Measurements from ENCODE around the gene LMAN2L. TPM values are rescaled to one million over a fixed set of nuclear protein-coding genes. Genes with fewer than 3 reads are reported as not detected.
A peak's percentile ranks its signal among the peaks of the same experiment; 100 is the strongest.
"Not testable (repeated sequence)": the region's sequence is repeated elsewhere in the genome, so short reads cannot be mapped to it uniquely, and the experiment has no call there.

LMAN2L gene
- total RNA-seq, 1 donor from 2014 or later: 41.5 TPM

DNA sequence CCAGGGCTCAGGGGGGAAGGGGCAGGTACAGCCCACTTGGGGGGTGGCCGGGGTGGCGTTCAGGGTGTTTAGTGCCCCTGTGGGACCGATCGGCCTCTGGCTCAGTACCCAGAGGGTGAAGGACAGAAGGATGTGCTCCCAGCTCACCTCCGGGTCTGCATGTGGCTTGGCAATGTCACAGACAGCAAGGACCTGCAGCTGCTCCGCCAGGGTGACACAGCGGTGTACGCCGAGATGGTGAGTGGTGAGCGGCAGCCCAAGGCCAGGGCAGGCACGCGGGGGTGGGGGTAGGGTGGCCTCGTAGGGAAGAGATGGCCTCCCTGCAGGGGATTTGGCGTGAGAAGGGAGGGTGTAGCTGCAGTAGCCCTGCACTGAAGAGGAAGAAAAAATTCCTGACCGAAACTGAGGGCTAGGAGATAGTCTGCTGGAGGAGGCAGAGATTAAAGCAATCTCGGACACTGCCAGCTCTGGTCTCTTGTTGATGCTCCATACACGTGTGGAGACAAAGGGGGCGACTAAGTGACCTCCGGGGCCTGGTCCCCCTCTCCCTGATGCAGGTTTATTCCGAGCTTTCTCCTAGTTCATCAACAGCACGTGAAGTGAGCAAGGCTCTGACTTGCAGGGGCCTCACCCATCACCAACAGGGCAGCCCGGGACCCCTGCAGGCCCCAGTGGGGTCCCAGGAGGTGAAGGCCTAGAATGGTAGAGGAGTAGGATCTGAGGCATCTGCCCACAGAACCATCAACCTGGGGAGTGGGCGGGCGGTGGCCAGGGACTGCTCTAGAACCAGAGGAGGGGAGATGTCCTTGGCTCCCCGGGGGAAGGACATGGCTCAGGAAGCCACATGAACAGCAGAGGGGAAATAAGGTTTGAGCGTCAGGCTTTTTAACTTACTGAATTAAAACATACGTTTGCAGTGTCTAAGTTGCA lies 51.9 kb downstream of the LMAN2L start:
- no peak for DNase-seq

DNA sequence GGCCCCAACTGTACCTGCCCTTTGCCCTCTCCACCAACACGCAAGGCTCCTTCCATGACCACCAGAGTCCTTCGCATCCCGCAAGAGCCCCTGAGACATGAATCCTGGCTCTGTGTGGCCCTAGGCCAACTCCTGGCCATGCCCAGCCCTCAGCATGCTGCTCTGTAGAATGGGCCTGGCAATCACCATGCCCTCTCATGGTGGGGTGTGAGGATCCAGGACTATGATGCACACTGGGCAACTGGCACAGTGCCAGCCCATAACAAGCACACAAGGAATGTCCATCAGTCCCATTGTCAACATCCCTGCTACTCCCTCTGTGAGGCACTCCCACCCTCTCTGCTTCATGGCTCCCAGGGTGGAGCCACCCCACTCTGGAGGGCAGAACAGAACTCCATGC lies 52.6 kb downstream of the LMAN2L start:
- no peak for DNase-seq

DNA sequence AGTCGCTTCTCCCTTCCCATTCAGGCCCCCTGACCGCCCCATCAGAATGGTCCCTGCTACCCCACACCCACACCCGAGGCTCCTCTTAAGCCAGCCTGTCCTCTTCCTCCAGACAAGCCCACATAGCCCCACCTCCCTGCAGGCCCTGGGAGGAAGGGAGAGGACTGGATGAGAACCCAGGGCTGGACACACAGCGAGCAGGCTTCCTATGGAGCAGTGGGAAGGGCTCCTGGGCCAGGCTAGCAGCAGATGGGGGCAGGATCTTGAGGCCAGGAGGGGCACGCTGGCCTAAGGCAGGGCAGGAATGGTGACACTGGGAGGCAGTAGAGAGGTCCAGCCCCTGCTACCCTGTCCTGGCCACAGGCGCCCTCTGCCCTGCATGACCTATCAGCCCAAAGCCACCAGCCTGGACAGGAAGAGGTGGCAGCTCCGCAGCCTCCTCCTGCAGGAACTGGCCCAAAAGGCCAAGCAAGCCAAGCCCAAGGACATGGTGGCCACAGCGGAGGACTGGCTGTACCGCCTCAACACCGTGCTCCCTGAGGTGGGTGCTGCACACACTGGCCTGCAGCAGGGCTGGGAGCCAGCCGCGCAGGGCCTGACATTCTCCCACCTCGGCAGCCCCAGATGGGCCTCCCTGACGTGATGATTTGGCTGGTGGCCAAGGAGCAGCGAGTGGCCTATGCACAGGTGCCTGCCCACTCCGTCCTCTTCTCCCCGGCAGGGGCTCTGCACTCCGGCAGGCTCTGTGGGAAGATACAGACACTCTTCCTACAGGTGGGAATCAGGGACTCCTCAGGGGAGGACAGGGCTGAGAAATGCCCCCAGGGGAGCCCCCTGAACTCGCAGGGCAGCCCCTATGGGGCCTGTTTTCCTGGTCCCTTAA lies 54.0 kb downstream of the LMAN2L start:
- peak; percentile 80 for DNase-seq

DNA sequence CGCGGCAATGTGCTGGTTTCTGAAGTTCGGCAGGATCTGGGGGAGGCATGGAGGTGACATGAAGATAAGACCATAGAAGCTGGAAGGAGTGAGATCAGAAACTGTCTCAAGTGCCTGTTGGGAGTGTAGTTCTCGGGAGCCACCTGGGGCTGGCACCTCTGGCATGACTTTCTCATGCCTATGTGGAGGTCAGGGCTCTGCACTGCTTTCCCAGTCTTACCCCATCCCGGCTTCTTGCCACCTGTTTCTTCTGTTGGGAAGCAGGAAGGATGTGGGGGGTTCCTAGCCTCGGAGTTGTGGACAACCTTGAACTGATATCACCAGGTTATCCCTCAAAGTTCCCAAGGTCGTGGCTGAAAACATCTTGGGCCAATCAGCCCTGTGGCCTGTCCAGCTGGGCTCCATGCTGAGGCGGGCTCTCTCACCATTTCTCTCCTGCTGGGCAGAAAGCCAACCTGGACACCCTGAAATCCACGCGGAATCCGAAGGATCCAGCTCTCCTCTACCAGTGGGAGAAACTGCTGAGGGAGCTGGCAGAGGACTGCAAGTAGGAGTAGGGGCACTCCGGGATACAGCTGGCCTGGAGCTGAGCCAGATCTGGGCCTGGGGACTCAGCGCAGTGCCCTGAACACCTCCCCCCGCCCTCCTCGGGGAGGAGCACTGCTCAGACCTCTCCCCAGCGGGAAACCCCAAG lies 54.8 kb downstream of the LMAN2L start:
- peak; percentile 64 for DNase-seq

DNA sequence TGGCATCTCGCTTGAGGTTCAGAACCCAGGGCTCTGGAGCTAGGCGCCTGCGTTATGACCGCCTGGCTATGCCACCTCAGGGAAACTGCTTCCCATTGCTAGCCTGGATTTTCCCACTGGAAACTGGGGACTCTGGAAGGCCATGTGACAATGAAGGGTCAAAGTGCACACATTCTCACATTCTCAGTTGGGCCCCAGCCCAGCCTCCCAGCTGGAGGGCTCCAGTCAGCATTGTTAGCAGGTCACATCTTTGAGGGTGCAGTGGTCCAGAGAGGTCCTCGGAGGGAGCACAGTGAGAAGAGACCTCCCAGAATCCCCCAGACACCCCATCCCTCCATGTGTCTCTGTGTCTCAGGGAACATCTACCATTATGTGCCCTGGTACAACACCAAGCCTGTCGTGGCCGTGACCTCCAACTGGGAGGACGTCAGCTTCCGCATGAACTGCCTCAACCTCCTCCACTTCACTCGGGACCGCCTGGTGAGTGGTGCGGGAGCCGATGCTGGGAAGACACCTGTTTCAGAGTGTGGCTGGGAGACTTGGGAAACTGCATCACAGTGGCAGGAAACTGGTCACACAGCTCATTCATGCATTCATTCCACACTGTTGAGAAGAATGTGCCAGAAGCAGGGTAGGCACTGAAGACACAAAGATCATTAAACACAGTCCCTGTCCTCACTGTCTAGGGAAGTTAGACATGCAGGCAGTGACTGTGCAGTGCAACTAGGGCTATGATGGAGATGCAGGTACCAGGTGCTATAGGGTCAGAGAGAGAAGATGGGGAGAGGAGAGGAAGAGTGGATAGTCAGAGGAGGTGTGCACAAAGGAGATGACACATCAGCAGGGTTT lies 55.7 kb downstream of the LMAN2L start:
- no peak for DNase-seq

DNA sequence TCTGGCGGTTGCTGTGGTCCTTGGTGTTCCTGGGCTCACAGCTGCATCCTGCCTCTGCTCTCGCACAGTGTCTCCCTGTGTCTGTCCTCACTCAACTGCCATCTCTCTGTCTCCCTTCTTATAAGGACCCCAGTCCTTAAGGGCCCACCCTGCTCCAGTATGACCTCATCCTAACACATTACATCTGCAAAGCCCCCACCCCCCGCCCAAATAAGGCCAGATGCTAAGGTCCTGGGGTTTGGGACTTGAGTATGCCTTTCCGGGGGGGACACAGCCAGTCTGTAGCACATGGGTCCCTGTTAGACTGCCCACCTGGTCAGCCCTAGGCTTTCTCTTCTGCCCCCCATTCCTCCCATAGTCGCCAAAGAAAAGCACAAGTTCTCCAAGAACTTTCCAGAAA lies 56.6 kb downstream of the LMAN2L start:
- DNase-seq: no peak

DNA sequence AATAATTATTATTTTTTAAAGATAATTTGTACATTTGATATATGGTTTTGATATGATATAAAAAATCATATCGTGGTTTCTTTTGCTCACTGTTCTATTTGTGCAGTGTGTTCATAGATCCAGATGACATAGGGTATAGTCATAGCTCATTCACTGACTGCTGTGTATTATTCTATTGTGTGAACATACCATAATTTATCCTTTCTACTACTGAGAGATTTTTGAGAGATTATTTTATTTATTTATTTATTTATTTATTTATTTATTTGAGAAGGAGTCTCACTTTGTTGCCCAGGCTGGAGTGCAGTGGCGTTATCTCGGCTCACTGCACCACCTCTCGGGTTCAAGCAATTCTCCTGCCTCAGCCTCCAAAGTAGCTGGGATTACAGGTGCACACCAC lies 58.3 kb downstream of the LMAN2L start:
- no peak for DNase-seq

DNA sequence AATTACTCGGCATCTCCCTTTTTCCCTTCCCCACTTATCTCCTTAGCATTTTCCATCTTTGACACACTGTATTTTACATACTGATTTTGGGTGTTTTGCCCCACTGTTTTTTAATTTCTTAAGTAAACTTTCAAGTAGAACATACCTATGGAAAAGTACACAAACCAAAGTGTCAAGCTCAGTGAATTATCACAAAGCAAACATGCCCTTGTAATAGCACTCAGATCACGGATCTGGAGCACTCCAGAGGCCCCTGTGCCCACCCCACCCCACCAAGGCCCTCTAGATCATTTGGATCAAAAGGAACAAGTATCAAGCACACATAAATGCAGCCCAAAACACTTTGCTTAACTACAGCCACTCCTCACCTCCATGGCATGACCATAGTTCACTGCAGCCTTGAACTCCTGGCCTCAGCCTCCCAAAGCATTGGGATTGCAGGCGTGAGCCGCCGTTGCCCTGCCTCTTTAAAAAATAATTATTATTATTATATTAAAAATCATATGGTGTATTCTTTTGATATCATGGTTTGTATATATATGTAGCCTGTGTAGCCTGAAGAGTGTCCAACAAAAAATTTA lies 59.2 kb downstream of the LMAN2L start:
- no peak for DNase-seq

DNA sequence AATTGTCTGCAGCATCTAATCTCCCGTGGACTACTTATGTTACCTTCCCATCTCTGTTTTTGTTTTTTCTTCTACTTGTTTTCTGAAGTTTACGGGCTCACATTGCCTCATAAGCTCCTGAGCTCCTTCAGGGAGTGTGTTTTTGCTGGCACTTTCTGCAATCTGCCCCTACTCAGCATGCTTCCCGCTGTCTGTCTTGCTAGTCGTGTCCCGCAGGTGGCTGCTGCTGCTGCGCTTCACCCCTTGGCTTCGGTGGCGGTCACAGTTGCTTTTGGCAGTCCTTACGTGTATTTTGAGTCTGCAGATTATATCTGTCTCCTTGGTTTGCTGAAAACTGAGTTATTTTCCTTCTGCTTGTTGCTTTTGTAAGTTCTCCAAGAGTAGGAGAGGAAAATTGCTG lies 60.0 kb downstream of the LMAN2L start:
- peak; percentile 48 for DNase-seq

DNA sequence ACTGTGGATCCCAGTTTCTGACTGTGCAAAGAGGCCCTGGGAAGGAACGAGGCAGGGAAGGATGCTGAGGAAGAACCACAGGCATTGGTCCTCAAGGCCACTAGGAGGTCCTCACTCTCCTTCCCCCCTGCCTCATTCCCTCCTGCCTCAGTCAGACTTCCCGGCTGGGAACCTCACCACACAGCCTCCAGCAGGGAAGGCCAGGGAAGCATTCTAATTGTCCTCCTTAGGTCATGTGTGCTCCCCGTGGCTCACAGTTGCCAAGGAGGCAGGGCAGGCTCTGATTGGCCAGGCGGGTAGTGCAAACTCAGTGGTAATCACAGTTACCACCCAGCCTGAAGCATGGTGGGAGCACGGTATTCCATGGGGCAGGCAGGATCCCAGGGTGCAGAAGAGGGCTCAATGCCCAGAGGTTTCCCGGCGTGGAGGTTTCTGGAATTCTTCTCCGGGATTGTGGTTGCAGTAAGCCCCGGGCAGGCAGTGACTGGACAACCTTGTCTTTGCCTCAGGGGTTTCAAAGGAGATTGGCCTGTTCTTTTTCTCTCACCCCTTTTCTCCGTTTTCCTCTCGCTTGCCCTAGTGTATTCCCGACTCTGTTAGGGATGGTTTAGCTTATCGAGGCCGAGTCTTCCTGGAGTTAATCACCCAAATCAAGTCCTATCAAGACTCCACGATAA lies 70.2 kb downstream of the LMAN2L start:
- DNase-seq: no peak

DNA sequence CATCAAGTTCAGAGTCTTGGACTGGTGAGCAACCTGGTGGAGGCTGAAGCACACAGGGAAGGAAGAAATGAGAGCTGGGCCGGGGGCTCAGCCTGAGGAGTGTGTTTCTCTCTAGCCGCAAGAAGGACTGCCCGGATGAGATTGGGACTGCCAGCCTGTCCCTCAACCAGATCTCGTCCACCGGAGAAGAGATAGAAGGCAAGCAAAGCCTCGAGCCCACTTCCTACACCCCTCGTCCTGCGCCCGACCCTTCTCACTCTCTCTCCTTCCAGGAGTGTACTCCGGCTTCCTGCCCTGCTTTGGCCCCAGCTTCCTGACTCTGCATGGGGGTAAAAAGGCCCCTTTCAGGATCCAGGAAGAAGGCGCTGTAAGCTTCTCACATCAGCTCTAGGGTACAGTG lies 71.1 kb downstream of the LMAN2L start:
- no peak for DNase-seq

DNA sequence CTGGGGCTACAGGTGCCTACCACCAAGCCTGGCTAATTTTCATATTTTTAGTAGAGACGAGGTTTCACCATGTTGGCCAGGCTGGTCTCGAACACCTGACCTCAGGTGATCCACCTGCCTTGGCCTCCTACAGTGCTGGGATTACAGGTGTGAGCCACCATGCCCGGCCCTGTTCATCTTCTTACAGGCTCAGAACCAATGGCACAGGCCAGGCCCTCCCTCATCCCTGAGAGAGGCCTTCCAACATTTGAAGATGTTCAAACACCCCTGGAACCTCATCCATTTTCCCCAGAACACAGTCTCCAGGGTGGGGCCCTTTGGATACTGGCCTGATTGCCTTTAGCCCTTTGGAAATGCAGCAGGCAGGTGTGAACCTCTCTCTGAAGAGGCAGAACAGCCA lies 74.1 kb downstream of the LMAN2L start:
- not testable (repeated sequence) for DNase-seq

DNA sequence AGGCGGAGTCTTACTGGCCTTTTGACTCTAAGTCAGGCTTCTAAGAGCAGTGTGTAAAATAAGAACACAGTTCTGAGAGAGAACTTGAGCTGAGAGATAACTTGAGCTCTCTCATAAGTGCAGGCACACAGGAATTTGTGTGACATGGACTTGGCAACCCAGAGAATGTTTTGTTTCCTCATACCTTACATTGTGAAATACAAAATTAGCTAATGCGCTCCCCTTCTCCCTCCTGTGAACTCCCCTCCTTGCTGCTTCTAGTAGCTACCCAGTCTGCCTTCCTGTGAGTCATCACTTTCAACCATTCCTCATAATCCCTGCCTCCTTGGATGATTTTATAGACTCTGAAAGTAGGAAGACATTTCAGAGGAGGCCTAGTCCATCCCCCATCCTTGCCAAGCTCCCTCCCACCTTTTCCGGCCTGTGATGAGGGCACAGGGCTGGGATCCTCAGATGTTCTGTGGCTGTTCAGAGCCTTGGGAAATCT lies 74.7 kb downstream of the LMAN2L start:
- peak; percentile 44 for DNase-seq

DNA sequence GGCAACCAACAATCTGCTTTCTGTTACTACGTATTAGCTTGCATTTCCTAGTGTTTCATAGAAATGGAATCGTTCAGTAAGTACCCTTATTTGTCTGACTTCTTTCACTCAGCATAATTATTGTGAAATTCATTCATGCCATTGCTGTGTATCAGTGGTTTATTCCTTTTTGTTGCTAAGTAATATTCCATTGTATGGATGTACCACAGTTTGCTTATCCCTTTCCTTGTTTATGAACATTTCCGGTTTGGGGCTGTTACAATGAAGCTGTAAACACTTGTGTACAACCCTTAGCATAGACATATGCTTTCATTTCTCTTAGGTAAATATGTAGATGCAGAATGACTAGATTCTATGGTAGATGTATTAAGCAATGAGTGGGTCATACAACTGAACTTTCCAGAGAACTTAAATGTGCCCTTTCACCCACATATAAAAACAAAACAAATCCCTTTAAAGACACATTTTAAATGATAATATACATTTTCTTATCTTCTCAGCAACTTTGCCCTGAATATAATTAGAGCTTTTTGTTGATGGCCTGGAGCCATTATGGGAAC lies 75.4 kb downstream of the LMAN2L start:
- no peak for DNase-seq

DNA sequence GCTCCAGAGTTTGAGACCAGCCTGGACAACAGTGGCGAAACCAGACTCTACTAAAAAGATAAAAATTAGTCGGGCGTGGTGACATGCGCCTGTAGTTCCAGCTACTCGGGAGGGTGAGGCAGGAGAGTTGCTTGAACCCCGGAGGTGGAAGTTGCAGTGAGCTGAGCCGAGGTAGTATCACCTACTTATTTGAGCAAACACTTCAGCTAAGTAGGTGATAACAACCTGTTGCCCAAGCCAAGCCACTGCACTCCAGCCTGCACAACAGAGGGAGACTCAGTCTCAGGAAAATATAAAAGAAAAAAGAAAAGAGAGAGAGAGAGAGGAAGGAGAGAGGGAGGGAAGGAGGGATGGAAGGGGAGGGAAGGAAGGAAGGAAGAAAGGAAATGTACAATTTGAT lies 76.0 kb downstream of the LMAN2L start:
- DNase-seq: no peak

DNA sequence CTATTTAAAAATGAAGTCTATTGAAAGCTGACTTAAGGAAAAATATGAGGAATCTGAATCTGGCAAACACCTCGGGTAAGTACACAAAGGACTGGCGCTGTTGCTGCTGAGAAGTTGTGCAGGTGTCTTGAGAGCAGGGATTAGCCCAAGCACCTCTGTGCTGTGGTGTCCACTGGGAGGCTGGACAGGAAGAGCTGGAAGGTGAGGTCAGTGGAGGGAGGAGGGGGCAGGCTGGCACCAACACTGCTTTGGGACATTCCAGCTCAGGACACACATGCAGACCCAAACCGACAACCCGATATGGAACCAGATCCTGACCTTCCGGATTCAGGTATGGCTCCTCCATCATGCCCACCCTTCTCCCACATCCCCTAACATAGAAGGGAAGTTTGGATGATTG lies 76.7 kb downstream of the LMAN2L start:
- no peak for DNase-seq

DNA sequence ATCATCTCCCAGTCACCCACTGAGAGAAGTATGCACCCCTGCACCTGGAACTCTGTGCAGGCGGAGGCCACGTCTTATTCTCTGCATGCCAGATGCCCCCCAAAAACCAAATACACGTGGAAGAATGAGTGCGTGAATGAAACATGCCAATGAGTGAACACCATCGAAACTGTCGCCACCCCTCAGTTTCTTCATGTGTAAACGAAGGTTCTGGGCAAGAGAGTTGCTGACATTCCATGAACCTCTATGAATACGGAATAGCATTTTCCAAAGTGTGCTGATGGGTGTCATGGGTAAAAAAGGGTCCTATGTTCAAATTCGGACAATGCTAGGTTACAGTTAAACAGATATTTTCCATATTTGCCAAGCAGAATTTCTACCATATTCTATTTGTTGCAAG lies 77.5 kb downstream of the LMAN2L start:
- no peak for DNase-seq

DNA sequence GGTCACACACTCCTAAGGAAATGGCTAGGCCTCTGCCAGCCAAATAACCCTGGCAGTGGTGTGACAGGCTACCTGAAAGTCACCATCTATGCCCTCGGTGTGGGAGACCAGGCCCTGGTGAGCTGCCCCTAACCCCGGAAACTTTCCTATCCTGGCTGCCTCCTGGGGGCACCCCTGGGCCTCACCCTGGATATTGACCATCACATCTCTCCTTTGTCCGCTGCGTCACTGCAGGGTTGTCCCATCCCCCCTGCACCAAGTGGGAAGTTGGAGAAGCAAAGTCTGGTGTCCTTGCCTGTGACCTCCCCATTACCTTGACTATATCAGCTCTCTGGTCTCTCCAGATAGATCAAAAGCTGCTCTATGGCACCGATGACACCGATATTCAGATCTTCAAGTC lies 78.5 kb downstream of the LMAN2L start:
- no peak for DNase-seq

DNA sequence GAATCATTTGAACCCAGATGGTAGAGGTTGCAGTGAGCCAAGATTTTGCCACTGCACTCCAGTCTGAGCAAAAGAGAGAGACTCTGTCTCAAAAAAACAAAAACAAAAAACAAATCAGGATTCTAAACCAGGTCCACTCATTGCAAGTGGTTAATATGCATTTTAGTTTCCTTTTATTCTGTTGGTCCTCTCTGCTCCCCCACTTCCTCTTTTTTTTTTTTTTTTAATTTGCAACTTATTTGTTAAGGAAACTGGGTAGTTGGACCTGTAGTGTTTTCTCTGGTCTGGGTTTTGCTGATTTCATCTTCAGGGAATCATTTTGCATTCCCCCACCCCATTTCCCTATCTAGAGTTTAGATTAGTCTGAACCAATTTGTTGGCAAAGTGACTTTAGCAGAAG lies 83.3 kb downstream of the LMAN2L start:
- DNase-seq: no peak

Data from tongue (tissue), 2 donors.